ENCODE data around the gene PEX11G. TPM values are rescaled to one million over a fixed set of nuclear protein-coding genes. Genes with fewer than 3 reads are reported as not detected.

The PEX11G gene
- 3.7 and 5.8 TPM in 2 replicates for total RNA-seq

DNA sequence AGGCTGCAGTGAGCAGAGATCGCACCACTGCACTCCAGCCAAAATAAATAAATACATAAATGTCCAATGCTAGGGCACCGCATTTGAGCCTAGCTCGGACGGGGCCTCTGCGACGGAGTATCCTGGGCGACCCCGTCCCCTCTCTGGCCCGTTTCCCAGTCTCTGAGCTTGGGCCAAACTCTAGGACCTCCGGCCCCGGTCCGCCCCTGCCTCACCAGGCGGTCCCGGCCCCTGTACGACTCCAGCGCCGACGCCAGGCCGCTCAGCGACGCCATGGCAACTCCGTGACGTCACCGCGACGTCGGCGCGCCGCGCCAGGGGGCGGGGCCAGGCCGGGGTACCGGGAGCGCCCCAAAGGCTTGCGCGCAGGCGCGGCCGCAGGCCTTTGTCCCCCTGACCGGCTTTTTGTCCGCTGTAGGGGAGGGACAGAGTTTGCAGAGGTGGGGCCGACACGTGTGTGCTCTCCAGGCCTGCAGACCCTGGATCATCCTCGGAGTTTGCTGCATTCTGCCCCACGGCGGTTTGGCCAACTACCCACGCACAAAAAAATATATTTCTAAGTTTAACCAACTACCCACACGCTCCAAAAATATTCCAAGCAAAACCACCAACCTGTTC is at the start of gene PEX11G:
Gene PEX11G (minus strand): TSS at position 300 of the 618 bp plus-strand sequence. CDS start 25 bp downstream, at position 275.

DNA sequence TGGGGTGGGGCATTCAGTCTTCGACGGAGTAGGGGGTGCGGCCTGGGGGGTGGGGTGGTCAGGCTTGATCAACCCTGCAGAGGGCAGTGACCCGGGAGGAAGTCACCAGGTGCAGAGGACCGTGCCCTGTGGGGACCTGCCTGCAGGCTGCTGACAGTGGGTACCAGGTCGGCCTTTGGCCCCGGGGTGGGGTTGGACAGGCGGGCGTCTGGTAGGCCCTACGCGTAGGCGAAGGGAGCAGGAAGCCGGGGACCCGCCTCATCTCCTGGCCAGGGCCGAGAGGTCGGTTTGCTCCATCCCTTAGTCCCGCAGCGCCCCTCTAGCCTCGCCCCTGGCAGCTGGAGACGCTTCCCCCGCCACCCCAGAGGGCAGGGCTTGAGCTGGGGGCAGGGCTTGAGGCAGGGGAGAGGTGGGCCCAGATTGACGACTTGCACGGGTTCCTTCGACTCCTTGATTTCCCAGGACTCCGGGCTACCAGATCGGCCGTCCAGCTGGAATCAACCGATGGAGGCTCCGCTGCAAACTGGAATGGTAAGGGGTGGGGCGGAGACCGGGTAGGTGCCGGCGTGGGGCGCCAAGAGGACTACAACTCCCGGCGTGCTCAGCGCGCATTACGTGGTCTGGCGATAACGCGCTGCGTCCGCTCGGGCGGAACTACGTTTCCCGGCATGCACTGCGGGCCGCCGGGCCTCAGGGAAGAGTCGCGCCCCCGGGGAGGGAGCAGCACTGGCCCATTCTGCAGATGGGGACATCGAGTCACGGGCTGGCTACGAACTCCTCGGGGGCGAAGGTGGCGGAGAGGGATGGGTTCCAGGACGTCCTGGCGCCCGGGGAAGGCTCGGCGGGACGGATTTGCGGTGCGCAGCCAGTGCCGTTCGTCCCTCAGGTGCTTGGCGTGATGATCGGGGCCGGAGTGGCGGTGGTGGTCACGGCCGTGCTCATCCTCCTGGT is 46.5 kb upstream of the PEX11G start, which contains the start of gene PNPLA6:
Gene PNPLA6 (plus strand): TSS at position 671 of the 951 bp plus-strand sequence. CDS start 72 bp downstream, at position 743.

DNA sequence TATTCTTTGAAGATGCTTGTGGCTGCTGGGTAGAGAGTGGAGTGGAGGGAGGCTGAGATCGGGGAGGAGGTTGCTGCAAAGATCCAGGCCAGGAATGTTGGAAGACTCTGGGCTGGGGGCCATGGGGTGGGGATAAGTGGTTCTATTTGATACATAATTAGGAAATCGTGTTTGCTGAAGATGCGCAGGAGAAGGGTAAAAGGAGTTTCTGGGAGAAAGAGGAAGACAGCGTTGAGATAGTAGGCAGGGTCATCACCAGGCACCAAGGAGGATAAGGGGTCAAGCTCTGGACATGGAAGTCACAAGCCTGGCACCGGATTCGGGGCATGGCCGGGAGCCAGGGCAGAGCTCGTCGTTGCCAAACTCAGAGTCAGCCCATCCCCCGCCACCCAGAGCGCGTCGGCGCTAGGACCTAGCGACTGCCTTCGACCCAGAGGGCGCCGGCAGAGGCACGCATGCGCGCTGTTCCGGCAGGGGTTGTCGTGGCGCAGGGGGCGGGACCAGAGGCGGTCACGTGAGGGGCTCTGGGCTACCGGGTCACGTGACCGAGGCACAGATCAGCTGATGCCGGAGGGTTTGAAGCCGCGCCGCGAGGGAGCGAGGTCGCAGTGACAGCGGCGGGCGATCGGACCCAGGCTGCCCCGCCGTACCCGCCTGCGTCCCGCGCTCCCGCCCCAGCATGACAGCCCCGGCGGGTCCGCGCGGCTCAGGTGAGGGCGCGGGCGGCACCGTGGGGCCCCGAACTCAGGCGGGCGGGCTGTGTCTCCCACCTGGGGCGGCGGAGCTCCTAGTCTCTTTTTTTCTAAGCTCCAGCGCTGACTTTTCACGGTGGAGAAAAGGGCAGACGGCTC is 33.5 kb upstream of the PEX11G start, which contains the start of gene MCOLN1:
Gene MCOLN1 (plus strand): TSS at position 553 of the 851 bp plus-strand sequence. CDS start 127 bp downstream, at position 680.

DNA sequence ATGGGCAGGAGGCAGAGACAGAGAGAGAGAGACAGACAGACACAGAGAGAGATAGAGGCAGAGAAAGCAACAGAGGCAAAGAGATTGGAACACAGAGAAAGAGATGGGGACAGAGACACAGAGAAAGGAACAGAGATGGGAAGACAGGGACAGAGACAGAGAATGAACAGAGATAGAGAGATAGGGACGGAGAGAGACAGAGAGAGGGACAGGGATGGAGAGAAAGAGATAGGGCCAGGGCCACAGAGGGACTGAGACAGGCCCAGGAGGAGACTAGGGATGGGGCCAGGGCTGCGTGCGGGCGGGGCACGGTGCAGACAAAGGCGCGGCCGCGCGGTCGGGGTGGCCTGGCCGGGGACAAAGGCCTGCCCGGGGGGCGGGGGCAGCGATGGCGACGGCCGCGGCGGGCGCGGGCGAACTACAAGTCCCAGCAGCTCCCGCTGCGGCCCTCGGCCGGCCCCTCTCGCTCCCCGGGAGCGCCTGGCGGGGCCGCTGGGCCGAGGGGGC is 26.9 kb upstream of the PEX11G start, which contains the start of gene ZNF358:
Gene ZNF358 (plus strand): TSS at position 459 of the 507 bp plus-strand sequence. CDS start 3,140 bp downstream, outside the sequence.

Other genes starting within 250 kb of the PEX11G start
- 14.1 and 18.5 TPM in 2 replicates for gene INSR, start 194.6 kb downstream of the PEX11G start, total RNA-seq
- gene ARHGEF18, start 140.1 kb downstream of the PEX11G start, total RNA-seq: 17.1 and 20.6 TPM in 2 replicates
- gene ZNF358, start 27.1 kb upstream of the PEX11G start, total RNA-seq: 43.9 and 50.9 TPM in 2 replicates
- 8.3 and 14.9 TPM in 2 replicates for gene MCOLN1, start 33.6 kb upstream of the PEX11G start, total RNA-seq
- 63.4 and 71.9 TPM in 2 replicates for gene PNPLA6, start 46.7 kb upstream of the PEX11G start, total RNA-seq
- under 0.01 TPM in 1 of 2 replicates, not detected in the other for gene CAMSAP3, start 106.8 kb upstream of the PEX11G start, total RNA-seq
- 24.3 and 33.9 TPM in 2 replicates for gene XAB2, start 140.5 kb upstream of the PEX11G start, total RNA-seq
- gene PET100, start 140.8 kb upstream of the PEX11G start, total RNA-seq: 5.6 and 19.8 TPM in 2 replicates
- gene PCP2, start 144.7 kb upstream of the PEX11G start, total RNA-seq: not detected in 2 replicates
- 27.7 and 33.0 TPM in 2 replicates for gene STXBP2, start 148.1 kb upstream of the PEX11G start, total RNA-seq
- not detected in 2 replicates for gene RETN, start 180.0 kb upstream of the PEX11G start, total RNA-seq
- gene MCEMP1, start 188.1 kb upstream of the PEX11G start, total RNA-seq: not detected in 2 replicates
- 68.4 and 130 TPM in 2 replicates for gene TRAPPC5, start 191.8 kb upstream of the PEX11G start, total RNA-seq
- not detected in 2 replicates for gene FCER2, start 213.1 kb upstream of the PEX11G start, total RNA-seq
- gene CLEC4G, start 243.1 kb upstream of the PEX11G start, total RNA-seq: not detected in 2 replicates

Measured in cardiac atrium fibroblast (primary cell).